ENCODE data around the gene GLMP. TPM values are rescaled to one million over a fixed set of nuclear protein-coding genes. Genes with fewer than 3 reads are reported as not detected.

GLMP gene
- total RNA-seq, 6 experiments from 2014 or later = 34.7 to 72.0 (median 55.7) TPM

DNA sequence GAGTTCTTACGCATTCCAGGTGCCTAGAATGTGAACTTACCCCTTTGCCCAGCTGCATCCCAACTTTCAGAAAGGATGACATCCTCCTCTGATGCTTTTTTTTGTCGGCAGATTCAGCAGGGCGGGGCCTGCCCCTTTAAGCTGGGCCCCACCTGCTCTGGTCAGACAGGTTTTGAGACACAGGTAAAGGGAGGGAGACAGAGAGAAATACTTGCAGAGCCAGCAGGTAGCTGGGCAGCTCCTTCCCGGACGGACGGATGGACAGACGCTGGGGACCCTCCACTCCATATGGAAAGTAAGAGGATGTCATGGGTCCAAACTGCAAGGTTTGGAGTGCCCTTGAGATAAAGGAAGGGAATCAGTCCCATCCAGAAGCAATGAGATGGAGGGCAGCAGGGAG lies 11.4 kb downstream of the GLMP start, which contains the start of gene TMEM79:
TMEM79 (plus strand) TSS at position 214 of the 400 bp plus-strand sequence. CDS start 902 bp downstream, outside the sequence.
- Histone ChIP-seq H3K36me3 (peaks cover 0 to 6% (median 2%) of the 10 kb centered on the region in 4 donors), H3K9me3 (no peaks in the 10 kb centered on the region), H3K27me3 (no peaks in the 10 kb centered on the region), H3K4me3 (peak within 1 kb of the TSS; percentile 85 to 99 (median 87)), H3K4me1 (peaks cover 0 to 21% (median 7%) of the 10 kb centered on the region in 4 donors), H3K27ac (peak within 1 kb of the TSS in 2 of 3 donors; percentile 59 to 88)
- DNase-seq = no peak
- WGBS (ENCODE audit: insufficient coverage, low coverage, low lambda C conversion rate, missing lambda C conversion rate) = 82% methylated on average over 5 of the region's 7 CpGs
- no peak for ATAC-seq
- no peak for TF ChIP-seq POLR2A (IDR thresholded peaks at IDR 0.05)
- TF ChIP-seq, protein P1, sequence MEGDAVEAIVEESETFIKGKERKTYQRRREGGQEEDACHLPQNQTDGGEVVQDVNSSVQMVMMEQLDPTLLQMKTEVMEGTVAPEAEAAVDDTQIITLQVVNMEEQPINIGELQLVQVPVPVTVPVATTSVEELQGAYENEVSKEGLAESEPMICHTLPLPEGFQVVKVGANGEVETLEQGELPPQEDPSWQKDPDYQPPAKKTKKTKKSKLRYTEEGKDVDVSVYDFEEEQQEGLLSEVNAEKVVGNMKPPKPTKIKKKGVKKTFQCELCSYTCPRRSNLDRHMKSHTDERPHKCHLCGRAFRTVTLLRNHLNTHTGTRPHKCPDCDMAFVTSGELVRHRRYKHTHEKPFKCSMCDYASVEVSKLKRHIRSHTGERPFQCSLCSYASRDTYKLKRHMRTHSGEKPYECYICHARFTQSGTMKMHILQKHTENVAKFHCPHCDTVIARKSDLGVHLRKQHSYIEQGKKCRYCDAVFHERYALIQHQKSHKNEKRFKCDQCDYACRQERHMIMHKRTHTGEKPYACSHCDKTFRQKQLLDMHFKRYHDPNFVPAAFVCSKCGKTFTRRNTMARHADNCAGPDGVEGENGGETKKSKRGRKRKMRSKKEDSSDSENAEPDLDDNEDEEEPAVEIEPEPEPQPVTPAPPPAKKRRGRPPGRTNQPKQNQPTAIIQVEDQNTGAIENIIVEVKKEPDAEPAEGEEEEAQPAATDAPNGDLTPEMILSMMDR (IDR thresholded peaks at IDR 0.05) = no peak
- intact Hi-C loops (cut with DNase I) = no loop called here

DNA sequence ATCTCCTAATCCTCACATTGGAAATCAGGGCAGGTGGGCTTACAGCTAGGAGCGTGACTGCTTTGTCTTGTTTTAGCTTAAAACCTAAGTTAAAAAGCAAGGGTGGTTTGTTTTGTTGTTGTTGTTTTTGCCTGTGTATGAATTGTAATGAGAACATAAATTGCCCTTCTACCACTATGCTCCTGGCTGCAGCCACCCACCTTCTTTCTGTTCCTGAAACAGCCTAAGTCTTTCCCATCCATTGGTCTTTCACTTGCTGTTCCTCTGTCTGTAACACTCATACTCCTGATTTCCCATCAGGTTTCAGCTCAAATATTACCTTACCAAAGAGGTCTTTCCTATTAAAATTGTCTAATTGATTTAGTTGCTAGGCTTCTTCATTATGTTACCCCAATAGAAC lies 12.0 kb downstream of the GLMP start:
- H3K36me3 ChIP-seq = peaks cover 0 to 10% (median under 1%) of the 10 kb centered on the region in 4 donors
- 100% methylated on average over 1 of the region's 1 CpG for WGBS (ENCODE audit: insufficient coverage, low coverage, low lambda C conversion rate, missing lambda C conversion rate)
- ATAC-seq = no peak
- peak overlapping the region; percentile 85 to 99 (median 87) for H3K4me3 ChIP-seq
- intact Hi-C loops (cut with DNase I) = no loop called here
- H3K4me1 ChIP-seq = peaks cover 0 to 21% (median 7%) of the 10 kb centered on the region in 4 donors
- peak overlapping the region in 1 of 3 donors; percentile 88 for H3K27ac ChIP-seq
- no peak for DNase-seq
- no peaks in the 10 kb centered on the region for H3K27me3 ChIP-seq
- no peaks in the 10 kb centered on the region for H3K9me3 ChIP-seq
- no peak for TF ChIP-seq POLR2A (IDR thresholded peaks at IDR 0.05)
- TF ChIP-seq, protein P1 (IDR thresholded peaks at IDR 0.05) = no peak

DNA sequence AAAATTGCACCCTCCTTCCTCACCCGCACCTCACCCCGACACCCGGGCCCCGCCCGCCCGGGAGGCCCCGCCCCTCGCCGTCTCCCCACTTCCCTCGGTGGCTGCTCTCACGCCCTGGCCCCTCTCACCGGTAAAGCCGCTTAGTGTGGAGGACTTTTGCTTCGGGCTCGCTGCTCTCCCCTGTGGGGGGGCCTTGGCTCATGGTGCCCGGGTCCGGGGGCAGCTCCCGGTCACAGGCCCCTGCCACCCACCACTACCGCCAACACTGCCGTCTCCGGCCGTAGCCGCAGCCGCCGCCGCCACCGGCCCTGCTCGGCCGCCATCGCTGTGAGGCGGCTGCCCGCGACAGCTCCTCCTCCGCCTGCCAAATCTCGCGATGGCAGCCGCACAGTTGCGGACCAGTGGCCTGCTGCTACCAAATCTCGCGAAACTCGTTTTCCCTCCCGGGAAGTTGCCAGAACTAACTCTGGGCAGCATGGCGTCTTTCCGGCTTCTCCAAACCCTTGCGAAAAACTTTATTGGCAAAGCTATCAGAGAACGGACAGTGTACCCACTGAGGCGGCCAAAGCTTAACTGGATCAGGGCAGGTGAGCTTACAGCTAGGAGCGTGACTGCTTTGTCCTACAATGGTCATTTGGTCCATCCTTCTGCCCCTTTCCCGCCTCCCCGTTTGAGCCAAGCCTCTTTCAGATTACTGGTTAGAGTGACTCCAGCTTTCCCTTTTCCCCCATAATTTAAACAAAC lies 12.8 kb downstream of the GLMP start, which contains the start of gene SMG5:
SMG5 (minus strand) TSS at position 347 of the 744 bp plus-strand sequence; CDS start at position 202, 145 bp downstream.
- under 1% methylated on average over 29 of the region's 50 CpGs for WGBS (ENCODE audit: insufficient coverage, low coverage, low lambda C conversion rate, missing lambda C conversion rate)
- Histone ChIP-seq H3K27me3 (no peaks in the 10 kb centered on the region), H3K27ac (peak within 1 kb of the TSS; percentile 83 to 88 (median 86)), H3K4me1 (peaks cover 0 to 28% (median 7%) of the 10 kb centered on the region in 4 donors), H3K4me3 (peak within 1 kb of the TSS; percentile 85 to 99 (median 87)), H3K9me3 (no peaks in the 10 kb centered on the region), H3K36me3 (peaks cover 0 to 13% (median under 1%) of the 10 kb centered on the region in 4 donors)
- DNase-seq = peak; percentile 96 to 98 (median 97)
- TF ChIP-seq, protein P1 (IDR thresholded peaks at IDR 0.05) = no peak
- TF ChIP-seq POLR2A (IDR thresholded peaks at IDR 0.05) = peak; percentile 91
- ATAC-seq = peak; percentile 87 to 95 (median 94)
- intact Hi-C loops (cut with DNase I) = no loop called here

DNA sequence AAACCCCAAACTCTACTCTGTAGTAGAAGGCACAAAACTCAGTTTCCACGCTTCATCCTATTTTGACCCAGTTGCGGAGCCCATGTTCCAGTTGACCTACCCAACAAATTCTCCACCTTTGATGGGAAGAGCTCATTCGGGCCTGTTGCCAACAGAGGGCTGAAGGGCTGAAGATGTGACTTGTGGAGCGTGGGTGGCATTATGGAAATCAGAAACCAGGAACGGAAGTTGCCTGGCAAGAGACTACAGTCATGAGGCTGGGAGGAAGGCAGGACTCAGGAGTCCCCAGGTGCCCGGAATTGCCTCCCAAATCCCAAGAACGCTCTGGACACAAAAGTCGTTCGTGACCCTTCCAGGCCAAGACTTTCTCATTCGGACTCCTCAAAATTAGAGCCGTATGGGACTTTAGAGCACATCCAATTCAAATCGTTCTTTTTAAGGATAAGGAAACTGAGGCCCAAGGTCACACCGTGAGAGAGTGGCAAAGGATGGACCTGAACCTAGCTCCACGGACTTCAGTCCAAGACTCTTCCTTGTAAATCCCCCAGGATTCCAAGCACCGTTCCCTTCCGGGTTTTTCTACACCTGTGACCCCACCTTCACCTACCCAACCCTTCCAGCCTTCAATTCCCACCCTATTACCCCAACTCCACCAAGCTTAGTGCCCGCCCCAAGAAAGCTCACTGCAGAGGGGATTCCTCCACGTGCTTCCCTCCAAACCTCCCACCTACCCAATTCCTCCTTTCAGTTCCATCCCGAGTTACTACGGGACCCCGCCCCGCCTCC lies 13.6 kb downstream of the GLMP start:
- TF ChIP-seq, protein P1 (IDR thresholded peaks at IDR 0.05) = no peak
- no peak for TF ChIP-seq POLR2A (IDR thresholded peaks at IDR 0.05)
- ATAC-seq = peak in 3 of 4 donors; percentile 2 to 39 (median 7)
- H3K27me3 ChIP-seq = no peaks in the 10 kb centered on the region
- peaks cover under 1 to 13% (median 1%) of the 10 kb centered on the region in 4 donors for H3K36me3 ChIP-seq
- H3K4me1 ChIP-seq = peaks cover 0 to 36% (median 8%) of the 10 kb centered on the region in 4 donors
- H3K9me3 ChIP-seq = no peaks in the 10 kb centered on the region
- WGBS (ENCODE audit: insufficient coverage, low coverage, low lambda C conversion rate, missing lambda C conversion rate) = 5% methylated on average over 20 of the region's 22 CpGs
- peak overlapping the region; percentile 83 to 88 (median 86) for H3K27ac ChIP-seq
- peak overlapping the region; percentile 85 to 99 (median 87) for H3K4me3 ChIP-seq
- DNase-seq = peak in 2 of 3 donors; percentile 48 to 65
- intact Hi-C loops (cut with DNase I) = no loop called here
